Skeletal muscle satellite cell (primary cell): ENCODE results near the gene MBD3.

ENCODE experiments used
- H3K27me3 ChIP-seq: 2 replicates; pipeline ENCODE4 v1.7.0; 2013; ENCODE audit warnings: low read length; ENCODE audit not compliant: control insufficient read depth, insufficient read depth
- H3K36me3 ChIP-seq: 2 replicates; pipeline ENCODE4 v1.7.0; 2013; ENCODE audit warnings: mild to moderate bottlenecking, control low read depth, low read length; ENCODE audit not compliant: insufficient read depth
- H3K4me1 ChIP-seq: 2 replicates; pipeline ENCODE4 v1.7.0; 2013; ENCODE audit warnings: low read length; ENCODE audit not compliant: control insufficient read depth, insufficient read depth
- H3K4me2 ChIP-seq: 2 replicates; pipeline ENCODE4 v1.7.0; 2013; ENCODE audit warnings: mild to moderate bottlenecking, low read length
- H3K4me3 ChIP-seq: 2 replicates; pipeline ENCODE4 v1.7.0; 2013; ENCODE audit warnings: low read length
- H3K9ac ChIP-seq: 2 replicates; pipeline ENCODE4 v1.7.0; 2013; ENCODE audit warnings: mild to moderate bottlenecking, low read depth, low read length, moderate library complexity
- H3K9me3 ChIP-seq: replicated peaks from 2 replicates; pipeline ENCODE4 v1.7.0; 2013; ENCODE audit warnings: mild to moderate bottlenecking, control low read depth, low read length

The MBD3 gene

DNA sequence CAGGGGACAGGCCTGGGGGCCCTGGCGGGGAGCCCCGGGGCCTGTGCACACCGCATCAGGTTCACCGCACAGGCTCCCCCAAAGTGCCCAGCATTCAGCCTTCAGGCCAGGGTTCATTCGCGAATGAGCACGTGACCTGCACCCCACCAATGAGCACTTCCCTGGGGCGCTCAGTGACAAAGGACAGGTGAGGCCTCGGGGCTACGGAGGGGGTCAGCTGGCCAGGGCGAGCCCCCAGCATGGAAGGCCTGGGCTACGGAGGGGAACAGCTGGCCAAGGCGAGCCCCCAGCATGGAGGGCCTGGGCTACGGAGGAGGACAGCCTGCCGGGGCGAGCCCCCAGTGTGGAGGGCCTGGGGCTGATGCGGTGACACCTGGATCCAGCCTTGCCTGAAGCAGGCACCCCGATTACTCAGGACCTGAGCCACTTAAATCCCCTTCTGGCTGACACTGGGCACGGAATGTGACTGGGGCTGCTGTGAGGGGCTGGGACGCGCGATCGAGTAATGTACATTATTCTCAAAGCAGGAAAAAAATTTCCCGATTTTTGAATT is 36.7 kb upstream of the MBD3 start:
- Histone ChIP-seq H3K9ac (no peak overlapping the region), H3K27me3 (no peaks in the 10 kb centered on the region), H3K4me2 (no peak overlapping the region), H3K4me1 (no peaks in the 10 kb centered on the region), H3K9me3 (no peaks in the 10 kb centered on the region), H3K36me3 (peaks cover 35% of the 10 kb centered on the region), H3K4me3 (no peak overlapping the region)

DNA sequence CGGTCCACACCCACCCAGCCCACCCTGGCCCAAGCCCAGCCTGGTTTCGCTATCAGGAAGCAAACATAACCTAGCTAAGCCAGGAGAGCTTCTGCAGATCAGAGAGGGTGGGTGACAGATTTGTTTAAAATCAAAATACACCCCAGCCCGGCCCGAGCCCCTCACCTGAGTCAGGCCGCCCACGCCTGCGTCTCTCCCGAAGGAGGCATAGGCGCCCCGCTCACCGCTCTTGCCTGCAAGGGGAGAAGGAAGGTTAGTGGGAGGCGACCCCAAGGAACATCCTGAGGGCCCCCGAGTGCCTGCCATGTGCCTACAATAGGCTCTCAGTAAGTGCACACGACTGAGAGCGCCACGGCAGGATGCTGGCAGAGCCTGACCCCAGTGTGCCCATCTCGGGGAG is 34.5 kb upstream of the MBD3 start:
- Histone ChIP-seq H3K4me2 (no peak overlapping the region), H3K4me1 (no peaks in the 10 kb centered on the region), H3K9ac (no peak overlapping the region), H3K36me3 (peaks cover 39% of the 10 kb centered on the region), H3K4me3 (no peak overlapping the region), H3K27me3 (no peaks in the 10 kb centered on the region), H3K9me3 (no peaks in the 10 kb centered on the region)

DNA sequence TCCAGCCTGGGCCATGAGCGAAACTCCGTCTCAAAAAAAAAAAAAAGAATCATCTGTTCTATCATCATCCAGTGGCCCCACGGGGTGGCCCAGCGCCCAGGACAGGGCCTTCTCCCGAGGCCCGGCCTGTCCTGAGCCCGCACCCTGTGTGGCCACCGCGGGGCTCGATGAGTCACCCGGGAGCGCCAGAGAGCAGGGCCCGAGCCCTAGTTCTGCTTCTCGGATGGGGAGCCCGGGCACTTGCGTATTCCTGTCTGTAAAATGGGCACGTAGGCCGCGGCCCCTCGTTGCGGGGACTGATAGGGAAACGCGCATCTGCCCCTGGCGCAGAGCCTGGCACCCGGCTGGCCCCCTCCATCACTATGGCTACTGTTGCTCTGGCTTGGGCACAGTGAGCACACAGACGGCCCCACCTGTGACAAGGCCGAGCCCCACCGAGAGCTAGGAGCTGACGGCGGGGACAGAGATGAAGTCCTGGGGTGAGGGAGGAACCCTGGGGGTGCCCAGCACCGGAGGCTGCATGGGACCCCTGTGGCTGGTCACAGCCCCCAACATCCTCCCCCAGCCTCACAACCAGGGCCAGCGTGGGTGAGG is 33.8 kb upstream of the MBD3 start:
- no peak overlapping the region for H3K9ac ChIP-seq
- no peak overlapping the region for H3K4me3 ChIP-seq
- no peaks in the 10 kb centered on the region for H3K9me3 ChIP-seq
- no peak overlapping the region for H3K4me2 ChIP-seq
- no peaks in the 10 kb centered on the region for H3K27me3 ChIP-seq
- peaks cover 41% of the 10 kb centered on the region for H3K36me3 ChIP-seq
- no peaks in the 10 kb centered on the region for H3K4me1 ChIP-seq

DNA sequence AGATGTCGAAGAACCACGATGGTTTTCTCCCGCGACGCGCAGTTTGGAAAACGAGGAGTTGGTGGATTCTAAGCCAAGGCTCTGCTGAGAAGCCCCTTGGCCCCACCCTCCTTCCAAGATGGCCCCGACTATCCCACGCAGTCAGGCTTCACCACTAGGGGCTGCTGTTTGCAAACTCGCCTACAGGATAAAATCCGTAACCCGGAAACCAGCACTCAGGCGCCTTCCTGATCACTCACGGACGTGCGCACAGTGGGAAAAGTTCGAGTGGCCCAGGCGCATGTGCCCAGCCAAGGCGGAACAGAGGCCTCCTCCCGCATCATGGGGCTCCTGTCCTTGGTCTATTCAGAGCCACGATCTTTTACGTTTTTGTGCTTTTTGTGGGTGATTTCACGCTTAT is 31.8 kb upstream of the MBD3 start:
- H3K9ac ChIP-seq = no peak overlapping the region
- H3K4me2 ChIP-seq = no peak overlapping the region
- peaks cover 57% of the 10 kb centered on the region for H3K36me3 ChIP-seq
- no peaks in the 10 kb centered on the region for H3K4me1 ChIP-seq
- H3K9me3 ChIP-seq = no peaks in the 10 kb centered on the region
- no peaks in the 10 kb centered on the region for H3K27me3 ChIP-seq
- H3K4me3 ChIP-seq = no peak overlapping the region

DNA sequence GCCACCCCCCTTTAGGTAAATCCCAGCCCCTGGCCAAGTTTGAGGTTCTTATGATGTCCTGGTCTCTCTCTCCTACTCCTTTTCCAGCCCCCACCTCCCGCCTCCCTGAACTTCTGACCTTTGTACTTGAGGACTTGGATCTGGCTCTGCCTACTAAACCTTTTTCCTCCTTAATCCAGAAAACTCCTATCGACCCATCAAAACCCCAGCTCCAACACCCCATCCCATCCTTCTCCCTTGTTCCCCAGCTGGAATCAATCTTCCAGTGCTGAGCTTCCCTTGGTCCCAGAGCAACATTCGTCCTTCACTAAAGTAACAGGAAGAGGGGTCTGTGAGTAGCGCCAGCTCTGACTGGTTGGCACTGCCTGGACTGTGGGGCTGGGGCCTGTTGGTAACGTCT is 29.9 kb upstream of the MBD3 start:
- Histone ChIP-seq H3K9me3 (no peaks in the 10 kb centered on the region), H3K9ac (no peak overlapping the region), H3K36me3 (peaks cover 66% of the 10 kb centered on the region), H3K27me3 (no peaks in the 10 kb centered on the region), H3K4me2 (no peak overlapping the region), H3K4me3 (no peak overlapping the region), H3K4me1 (no peaks in the 10 kb centered on the region)

DNA sequence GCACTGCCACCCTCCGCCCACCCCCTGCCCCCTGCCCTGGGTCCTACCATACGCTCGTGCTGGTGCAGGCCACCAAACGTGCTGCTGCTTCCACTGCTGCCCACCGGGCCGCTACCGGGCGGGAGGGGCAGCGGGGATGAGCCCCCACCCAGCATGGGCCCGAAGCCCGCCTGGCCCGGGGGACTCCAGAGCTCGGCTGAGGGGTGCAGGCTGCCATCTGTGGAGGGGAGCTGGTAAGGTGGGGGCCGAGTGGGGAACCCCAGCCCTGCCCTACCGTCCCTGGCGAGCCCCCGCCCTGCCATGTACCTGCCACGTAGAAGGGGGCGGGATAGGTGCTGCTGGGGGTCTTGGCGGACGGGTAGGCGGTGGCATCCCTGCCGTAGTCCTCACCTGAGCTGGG is 29.3 kb upstream of the MBD3 start:
- Histone ChIP-seq H3K9me3 (no peaks in the 10 kb centered on the region), H3K27me3 (no peaks in the 10 kb centered on the region), H3K36me3 (peaks cover 70% of the 10 kb centered on the region), H3K4me3 (no peak overlapping the region), H3K4me2 (no peak overlapping the region), H3K9ac (no peak overlapping the region), H3K4me1 (no peaks in the 10 kb centered on the region)

DNA sequence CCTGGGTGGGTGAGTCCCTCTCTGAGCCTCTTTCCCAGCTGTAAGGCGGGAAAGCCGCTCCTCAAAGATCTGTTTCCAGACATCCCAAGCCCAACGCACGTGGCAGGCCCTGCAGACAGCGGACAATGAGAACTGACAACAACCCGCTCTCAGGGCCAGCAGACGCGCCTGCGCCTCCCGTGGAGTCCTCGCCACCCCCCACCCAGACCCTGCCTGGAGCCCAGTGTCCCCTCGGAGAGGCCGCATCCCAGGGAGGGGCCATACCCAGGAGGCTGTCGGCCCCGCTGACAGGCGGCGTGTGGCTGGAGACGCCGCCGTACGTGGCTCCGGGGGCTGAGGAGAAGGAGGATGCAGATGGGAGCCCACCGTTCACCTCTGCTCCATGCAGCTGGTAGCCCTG is 28.9 kb upstream of the MBD3 start:
- no peak overlapping the region for H3K9ac ChIP-seq
- no peaks in the 10 kb centered on the region for H3K9me3 ChIP-seq
- H3K36me3 ChIP-seq = peaks cover 66% of the 10 kb centered on the region

DNA sequence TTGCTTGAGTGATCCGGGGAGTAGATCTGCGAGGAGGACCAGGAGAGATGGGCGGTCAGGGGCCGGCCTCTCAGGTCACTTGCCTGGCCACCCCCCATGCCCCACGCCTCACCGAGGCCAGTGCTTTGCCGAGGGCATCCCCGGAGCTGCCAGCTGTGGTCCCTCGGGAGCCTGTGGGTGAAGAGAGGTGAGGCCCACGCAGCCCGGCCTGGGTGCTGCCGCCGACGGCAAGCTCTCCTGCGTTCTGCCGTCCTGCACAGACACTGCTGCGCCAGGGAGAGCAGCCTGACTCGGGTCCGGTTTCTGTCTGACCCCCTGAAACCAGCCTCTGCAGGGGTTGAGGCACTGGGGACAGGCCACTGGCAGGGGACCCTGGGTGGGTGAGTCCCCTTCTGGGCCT is 28.4 kb upstream of the MBD3 start:
- H3K27me3 ChIP-seq = no peaks in the 10 kb centered on the region
- no peak overlapping the region for H3K4me3 ChIP-seq
- H3K4me2 ChIP-seq = no peak overlapping the region
- no peak overlapping the region for H3K9ac ChIP-seq
- no peaks in the 10 kb centered on the region for H3K4me1 ChIP-seq
- H3K9me3 ChIP-seq = no peaks in the 10 kb centered on the region
- H3K36me3 ChIP-seq = peaks cover 65% of the 10 kb centered on the region

More for the DNA sequence above, 28.9 kb upstream of the MBD3 start:
- H3K4me1 ChIP-seq = no peaks in the 10 kb centered on the region
- no peak overlapping the region for H3K4me2 ChIP-seq
- no peaks in the 10 kb centered on the region for H3K27me3 ChIP-seq
- H3K4me3 ChIP-seq = no peak overlapping the region

DNA sequence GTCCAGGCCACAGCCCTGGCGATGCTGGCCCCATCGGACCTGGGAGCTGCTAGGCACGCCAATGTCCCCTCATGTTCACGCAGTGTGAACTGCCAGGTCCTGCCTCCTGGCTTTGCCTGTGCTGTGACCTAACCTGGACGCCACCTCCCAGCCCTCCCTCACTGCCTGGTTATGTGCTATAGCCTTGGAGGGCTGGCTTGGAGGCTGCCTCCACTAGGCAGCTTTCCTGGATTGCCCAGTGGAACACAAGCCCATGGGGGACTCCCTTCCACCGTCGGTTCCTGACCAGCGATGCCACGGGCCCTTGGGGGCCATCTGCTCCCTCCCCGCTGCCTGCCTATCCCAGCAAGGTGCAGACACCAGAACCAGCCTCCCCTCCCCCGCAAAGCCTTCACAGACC is 27.8 kb upstream of the MBD3 start:
- H3K4me1 ChIP-seq = no peaks in the 10 kb centered on the region
- no peak overlapping the region for H3K4me2 ChIP-seq
- no peak overlapping the region for H3K4me3 ChIP-seq
- peaks cover 64% of the 10 kb centered on the region for H3K36me3 ChIP-seq
- no peaks in the 10 kb centered on the region for H3K9me3 ChIP-seq
- H3K27me3 ChIP-seq = no peaks in the 10 kb centered on the region
- H3K9ac ChIP-seq = no peak overlapping the region

DNA sequence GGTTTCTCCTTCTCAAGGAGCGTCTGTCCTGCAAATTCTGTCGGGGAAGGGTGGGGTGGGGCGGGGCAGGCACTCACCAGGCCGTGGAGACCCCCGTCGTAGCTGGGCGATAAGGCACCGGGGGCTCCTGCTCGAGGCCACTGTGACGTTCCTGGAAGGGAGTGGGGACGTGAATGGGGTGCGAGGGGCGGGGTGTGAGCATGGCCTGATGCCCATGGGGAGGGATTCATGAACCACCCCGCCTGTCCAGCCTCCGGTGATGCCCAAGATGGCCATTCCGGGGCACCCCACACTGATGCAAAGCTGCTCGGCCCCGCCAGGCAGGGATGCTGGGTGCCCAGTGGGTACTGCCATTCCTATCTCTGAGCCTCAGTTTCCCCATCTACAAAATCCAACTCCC is 27.0 kb upstream of the MBD3 start:
- Histone ChIP-seq H3K4me2 (no peak overlapping the region), H3K9ac (no peak overlapping the region), H3K4me3 (no peak overlapping the region), H3K27me3 (no peaks in the 10 kb centered on the region), H3K9me3 (no peaks in the 10 kb centered on the region), H3K4me1 (no peaks in the 10 kb centered on the region), H3K36me3 (peaks cover 66% of the 10 kb centered on the region)

DNA sequence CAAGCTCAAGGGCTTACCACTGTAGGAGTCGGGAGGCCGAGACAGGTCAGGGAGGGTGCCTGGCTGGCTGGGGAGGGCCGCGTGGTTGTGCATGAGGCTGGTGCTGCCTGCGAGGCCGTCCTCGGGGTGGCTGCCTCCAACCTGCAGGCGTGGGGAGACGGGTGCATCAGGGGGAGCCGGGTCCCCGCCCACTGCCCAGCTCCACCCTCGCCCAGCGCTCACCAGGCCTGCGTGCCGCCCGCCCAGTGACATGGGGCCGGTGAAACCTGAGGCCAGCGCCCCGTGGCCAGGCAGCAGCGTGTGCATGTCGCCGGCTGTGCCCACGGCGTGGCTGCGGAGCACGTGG is 26.4 kb upstream of the MBD3 start:
- H3K4me3 ChIP-seq = no peak overlapping the region

More for the DNA sequence above, 26.4 kb upstream of the MBD3 start:
- Histone ChIP-seq H3K9ac (no peak overlapping the region), H3K36me3 (peaks cover 66% of the 10 kb centered on the region), H3K9me3 (no peaks in the 10 kb centered on the region), H3K4me1 (no peaks in the 10 kb centered on the region), H3K27me3 (no peaks in the 10 kb centered on the region), H3K4me2 (no peak overlapping the region)
